ENCODE measurements around the gene MSANTD1. TPM values are rescaled to one million over a fixed set of nuclear protein-coding genes. Genes with fewer than 3 reads are reported as not detected.
A peak's percentile ranks its signal among the peaks of the same experiment; 100 is the strongest.

The MSANTD1 gene
- total and polyA plus RNA-seq, 10 of the 15 experiments (the other 5 are each of a cell fraction or from before 2014, with no cell fraction given), result 0.07 to 0.87 (median 0.22) TPM; not detected in 2

DNA sequence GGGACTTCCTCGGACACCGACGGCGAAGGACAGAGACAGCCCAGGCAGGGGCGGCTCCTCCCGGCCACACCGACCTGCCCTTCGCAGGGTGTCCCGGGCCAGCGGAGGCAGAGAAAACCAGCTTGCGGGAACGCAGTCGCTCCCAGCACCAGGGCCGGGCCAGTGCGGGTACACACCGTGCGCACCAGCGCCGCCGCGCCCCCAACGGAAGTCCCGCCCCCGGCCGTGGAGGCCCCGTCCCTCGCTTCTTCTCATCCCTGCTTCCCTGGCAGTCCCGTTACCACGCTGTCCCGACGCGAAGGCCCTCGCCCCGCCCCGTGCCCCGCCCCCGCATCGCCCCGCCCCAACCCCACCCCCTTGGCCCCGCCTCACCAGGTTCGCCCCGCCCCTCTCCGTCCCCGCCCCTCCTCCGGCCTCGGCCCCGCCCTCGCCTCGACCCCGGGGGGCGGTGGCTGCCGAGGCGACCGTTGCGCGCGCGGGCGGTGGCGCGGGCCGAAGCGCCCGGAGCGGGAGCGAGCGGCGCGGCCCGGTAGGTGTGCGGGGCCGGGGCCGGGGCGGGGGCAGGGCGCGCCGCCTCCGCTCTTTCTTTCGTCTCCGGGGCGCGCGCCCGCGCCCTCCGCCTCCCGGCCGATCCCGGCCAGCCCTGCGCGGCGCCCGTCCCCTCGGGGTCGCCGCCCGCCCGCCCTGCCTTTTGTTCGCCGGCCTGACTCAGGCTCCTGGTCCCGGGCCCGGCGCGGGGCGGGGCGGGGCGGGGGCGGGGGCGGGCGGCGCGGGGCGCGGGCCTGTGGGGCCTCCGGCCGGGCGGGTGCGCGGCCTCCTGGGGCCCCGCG lies 43.8 kb downstream of the MSANTD1 start, which contains the start of gene RGS12 (continued):
- TF ChIP-seq, protein P1, sequence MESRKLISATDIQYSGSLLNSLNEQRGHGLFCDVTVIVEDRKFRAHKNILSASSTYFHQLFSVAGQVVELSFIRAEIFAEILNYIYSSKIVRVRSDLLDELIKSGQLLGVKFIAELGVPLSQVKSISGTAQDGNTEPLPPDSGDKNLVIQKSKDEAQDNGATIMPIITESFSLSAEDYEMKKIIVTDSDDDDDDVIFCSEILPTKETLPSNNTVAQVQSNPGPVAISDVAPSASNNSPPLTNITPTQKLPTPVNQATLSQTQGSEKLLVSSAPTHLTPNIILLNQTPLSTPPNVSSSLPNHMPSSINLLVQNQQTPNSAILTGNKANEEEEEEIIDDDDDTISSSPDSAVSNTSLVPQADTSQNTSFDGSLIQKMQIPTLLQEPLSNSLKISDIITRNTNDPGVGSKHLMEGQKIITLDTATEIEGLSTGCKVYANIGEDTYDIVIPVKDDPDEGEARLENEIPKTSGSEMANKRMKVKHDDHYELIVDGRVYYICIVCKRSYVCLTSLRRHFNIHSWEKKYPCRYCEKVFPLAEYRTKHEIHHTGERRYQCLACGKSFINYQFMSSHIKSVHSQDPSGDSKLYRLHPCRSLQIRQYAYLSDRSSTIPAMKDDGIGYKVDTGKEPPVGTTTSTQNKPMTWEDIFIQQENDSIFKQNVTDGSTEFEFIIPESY (IDR thresholded peaks at IDR 0.05), result no peak
- TF ChIP-seq POLR2A (IDR thresholded peaks at IDR 0.05; ENCODE audit: low read depth, low read length), result 0 out of 2 replicates have a peak, but pooled peaks have one; percentile 15
- no peak for TF ChIP-seq TCF3 (IDR thresholded peaks at IDR 0.05; ENCODE audit: borderline replicate concordance, insufficient read depth, low read depth, low read length)
- no peak for TF ChIP-seq ZNF274 (IDR thresholded peaks at IDR 0.05; ENCODE audit: insufficient read depth, insufficient read length)
- no peak for TF ChIP-seq NFYB (IDR thresholded peaks at IDR 0.05; ENCODE audit: insufficient read depth, low read depth, low read length)
- peak; percentile 34; the same call in 1 of the 2 replicates for TF ChIP-seq MXI1 (IDR thresholded peaks at IDR 0.05; ENCODE audit: low read depth, low read length)
- no peak for TF ChIP-seq KDM1A (IDR thresholded peaks at IDR 0.05; ENCODE audit: borderline replicate concordance)
- no peak for TF ChIP-seq TCF12 (IDR thresholded peaks at IDR 0.05; ENCODE audit: low read depth, low read length)
